GM18867 (cell line): Measurements from ENCODE around the gene CATSPERZ.

Source experiments
- ATAC-seq: cut with Tn5 transposase; IDR thresholded peaks from one replicate; pipeline ENCODE4 v1.9.1; 2021; ENCODE audit warnings: mild to moderate bottlenecking, moderate library complexity; ENCODE audit not compliant: unreplicated experiment

Gene CATSPERZ

DNA sequence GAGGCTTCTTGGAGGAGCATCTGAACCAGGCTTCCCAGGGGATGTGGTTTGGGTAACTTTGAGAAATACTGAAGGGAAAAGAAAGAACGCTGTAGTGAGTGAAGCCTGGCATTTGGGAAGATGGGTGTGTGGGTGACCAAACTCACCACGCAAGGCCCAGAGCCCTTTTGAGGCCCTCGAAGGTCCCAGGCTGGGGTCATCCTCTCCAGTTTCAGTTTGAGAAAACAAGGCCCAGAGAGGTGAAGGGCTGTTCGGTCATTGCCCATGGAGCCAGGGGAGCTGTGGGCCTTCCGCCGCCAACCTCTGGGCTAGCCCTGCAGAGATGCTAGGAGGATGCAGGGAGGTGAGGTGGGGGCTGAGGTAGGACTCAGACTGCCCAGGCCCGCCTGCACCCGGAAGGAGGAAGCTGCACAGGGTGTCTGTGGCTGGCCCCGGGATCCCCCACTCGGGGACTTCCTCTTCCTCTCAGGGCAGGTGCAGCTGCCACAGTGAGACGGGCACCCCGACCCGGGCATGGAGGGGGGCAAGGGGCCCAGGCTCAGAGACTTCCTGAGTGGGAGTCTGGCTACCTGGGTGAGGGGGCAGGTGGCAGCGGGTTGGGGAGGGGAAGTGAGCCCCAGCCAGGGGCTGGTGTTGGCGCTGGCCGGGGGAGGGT is 39.7 kb downstream of the CATSPERZ start, which contains the start of gene CCDC88B:
Gene CCDC88B (plus strand): TSS at position 451 of the 655 bp plus-strand sequence. CDS start 63 bp downstream, at position 514.
- peak; percentile 68 for ATAC-seq

DNA sequence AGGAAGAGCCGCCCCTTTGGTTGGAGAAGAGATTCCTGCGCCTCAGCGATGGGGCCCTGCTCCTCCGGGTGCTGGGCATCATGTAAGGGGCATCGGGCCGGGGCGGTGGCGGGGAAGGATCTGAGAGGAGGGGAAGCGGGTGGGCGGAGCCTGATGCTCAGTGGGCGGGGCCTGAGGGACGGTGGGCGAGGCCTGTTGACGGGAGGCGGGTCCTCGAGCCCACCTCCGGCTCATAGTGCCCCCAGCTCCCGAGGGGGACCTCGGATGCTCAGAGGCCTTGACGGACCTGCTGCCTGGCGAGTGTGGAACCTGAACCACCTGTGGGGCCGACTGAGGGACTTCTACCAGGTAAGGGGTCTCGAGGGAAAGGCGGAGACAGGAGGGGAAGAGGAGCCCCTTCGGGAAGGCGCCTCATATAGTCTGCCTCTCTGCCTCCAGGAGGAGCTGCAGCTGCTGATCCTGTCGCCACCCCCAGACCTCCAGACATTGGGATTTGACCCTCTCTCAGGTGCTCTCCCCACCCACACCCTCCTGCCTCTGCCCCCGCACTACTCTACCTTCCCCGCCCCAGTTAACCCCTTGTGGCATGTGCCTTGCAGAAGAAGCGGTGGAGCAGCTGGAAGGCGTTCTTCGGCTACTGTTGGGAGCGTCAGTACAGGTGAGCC is 40.6 kb downstream of the CATSPERZ start:
- peak; percentile 33 for ATAC-seq

DNA sequence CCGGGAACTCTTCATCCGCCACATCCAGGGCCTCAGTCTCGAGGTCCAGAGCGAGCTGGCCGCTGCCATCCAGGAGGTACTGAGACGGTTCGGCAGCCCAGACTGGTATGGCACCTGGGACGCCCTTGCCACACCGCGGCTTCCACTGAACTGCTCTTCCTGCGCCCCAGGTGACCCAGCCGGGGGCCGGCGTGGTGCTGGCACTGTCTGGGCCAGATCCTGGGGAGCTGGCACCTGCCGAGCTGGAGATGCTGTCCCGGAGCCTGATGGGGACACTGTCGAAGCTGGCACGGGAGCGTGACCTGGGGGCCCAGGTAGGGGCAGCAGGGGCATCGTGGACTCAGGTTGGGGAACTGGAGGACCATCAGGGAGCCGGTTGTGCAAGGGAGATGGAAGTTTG is 41.3 kb downstream of the CATSPERZ start:
- ATAC-seq: no peak

DNA sequence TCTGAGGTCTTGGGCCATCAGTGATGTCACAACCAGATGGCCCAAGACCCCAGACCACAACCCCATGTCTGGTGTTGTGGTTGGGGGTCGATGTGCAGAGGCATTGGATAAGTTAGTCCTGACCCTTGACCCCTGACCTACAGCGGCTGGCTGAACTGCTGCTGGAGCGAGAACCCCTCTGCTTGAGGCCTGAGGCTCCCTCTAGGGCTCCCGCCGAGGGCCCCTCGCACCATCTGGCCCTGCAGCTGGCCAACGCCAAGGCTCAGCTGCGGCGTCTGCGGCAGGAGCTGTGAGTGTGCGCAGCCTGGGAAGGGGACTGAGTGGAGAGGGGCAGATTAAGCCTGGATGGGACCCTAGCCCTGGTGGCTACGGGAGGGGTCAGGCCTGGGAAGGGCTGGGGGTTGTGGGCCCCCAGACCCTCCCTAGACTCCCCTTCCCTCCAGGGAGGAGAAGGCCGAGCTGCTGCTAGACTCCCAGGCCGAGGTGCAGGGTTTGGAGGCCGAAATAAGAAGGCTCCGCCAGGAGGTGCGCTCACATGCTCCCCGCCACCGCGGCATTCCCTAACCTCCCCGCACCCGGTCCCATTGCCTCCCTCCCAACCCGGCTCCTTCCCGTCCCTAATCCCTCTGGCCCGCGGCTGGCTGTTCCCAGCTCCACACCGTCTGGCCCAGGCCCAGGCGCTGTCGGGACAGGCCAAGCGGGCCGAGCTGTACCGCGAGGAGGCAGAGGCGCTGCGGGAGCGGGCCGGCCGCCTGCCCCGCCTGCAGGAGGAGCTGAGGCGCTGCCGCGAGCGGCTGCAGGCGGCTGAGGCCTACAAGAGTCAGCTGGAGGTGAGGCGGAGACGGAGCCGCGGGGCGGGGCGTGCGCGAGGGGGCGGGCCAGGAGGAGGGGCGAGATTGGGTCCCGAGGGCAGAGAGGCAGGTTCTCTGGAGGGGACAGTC is 42.0 kb downstream of the CATSPERZ start:
- peak; percentile 52 for ATAC-seq

DNA sequence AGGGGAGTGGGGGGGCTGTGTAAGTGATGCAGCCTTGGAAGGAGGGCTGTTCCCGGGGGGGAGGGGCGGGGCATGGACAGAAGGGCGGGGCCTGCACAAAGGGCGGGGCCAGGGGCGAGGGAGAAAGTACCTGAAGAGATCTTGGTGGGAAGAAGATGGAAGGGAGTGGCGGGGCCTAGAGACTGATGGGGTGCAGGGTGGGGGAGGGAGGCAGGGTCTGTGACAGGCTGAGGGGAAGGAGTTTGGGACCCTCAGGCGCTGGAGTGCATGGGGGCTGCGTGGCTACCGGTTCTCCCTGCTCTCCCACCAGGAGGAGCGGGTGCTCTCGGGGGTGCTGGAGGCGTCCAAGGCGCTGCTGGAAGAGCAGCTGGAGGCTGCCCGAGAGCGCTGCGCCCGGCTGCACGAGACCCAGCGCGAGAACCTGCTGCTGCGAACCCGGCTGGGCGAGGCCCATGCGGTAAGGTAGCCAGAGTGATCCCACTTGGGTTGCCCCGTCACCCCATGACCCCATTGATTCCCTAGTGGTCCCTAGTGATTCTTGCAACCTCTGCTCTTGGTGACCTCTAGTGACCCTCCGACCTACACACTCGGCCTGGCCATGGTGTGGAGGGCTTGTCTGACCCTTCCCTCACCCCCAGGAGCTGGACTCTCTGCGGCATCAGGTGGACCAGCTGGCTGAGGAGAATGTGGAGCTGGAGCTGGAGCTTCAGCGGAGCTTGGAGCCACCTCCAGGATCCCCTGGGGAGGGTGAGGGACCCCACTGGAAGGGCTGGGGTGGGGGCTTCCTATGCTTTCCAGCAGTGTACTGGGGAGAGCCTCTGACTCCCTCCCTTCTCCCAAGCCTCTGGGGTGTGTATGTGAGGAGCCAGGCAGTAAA is 42.9 kb downstream of the CATSPERZ start:
- no peak for ATAC-seq

DNA sequence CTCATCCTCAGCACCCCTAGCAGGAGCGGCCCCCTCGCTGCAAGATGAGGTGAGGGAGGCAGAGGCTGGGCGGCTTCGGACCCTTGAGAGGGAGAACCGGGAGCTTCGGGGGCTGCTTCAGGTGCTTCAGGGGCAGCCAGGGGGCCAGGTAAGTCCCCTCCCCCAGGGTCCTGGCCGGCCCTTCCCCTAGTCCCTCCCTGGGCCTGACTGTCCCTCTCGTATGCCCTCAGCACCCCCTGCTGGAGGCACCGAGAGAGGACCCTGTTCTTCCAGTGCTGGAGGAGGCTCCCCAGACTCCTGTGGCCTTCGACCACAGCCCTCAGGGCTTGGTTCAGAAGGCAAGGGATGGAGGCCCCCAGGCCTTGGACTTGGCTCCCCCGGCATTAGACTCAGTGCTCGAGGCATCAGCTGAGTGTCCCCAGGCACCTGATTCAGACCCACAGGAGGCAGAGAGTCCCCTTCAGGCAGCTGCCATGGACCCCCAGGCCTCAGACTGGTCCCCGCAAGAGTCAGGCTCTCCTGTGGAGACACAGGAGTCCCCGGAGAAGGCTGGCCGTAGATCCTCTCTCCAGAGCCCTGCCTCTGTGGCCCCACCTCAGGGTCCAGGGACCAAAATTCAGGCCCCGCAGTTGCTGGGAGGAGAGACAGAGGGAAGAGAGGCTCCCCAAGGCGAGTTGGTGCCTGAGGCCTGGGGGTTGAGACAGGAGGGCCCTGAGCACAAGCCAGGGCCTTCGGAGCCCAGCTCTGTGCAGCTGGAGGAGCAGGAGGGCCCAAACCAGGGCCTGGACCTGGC is 43.8 kb downstream of the CATSPERZ start:
- no peak for ATAC-seq

DNA sequence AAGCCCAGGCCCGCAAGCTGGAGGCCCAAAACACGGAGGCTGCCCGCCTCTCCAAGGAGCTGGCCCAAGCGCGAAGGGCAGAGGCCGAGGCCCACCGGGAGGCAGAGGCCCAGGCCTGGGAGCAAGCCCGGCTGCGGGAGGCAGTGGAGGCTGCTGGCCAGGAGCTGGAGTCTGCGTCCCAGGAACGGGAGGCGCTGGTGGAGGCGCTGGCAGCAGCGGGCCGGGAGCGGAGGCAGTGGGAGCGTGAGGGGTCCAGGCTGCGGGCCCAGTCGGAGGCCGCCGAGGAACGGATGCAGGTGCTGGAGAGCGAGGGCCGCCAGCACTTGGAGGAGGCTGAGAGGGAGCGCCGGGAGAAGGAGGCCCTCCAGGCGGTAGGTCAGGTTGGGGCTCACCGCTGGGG is 44.6 kb downstream of the CATSPERZ start:
- ATAC-seq: no peak

DNA sequence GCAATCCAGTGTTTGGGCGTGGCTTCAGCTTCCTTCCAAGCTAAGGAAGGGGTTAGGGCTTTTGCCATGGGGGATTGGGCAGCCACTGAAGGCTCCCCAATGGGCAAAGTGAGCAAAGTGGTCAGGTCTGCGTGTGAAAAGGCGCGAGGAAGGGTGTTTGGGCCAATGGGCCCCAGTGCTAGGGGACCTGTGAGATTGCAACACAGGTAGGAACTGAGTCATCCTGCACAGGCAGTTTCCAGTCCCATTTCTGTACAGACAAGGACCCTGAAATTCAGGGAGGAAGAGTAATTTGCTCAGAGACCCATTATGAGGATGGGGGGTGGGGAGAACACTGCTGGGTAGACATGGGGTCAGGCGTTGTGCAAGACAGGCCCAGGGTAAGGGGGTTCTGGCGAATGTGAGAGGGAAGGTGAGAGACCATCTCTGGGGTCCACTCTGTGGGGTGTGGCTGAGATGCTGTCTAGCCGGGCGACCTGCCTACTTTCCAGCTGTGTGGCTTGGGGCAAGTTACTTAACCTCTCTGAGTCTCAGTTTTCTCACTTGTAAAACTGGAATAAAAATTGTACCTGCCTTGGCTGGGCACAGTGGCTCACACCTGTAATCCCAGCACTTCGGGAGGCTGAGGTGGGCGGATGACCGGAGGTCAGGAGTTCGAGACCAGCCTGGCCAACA is 47.2 kb downstream of the CATSPERZ start:
- ATAC-seq: no peak

DNA sequence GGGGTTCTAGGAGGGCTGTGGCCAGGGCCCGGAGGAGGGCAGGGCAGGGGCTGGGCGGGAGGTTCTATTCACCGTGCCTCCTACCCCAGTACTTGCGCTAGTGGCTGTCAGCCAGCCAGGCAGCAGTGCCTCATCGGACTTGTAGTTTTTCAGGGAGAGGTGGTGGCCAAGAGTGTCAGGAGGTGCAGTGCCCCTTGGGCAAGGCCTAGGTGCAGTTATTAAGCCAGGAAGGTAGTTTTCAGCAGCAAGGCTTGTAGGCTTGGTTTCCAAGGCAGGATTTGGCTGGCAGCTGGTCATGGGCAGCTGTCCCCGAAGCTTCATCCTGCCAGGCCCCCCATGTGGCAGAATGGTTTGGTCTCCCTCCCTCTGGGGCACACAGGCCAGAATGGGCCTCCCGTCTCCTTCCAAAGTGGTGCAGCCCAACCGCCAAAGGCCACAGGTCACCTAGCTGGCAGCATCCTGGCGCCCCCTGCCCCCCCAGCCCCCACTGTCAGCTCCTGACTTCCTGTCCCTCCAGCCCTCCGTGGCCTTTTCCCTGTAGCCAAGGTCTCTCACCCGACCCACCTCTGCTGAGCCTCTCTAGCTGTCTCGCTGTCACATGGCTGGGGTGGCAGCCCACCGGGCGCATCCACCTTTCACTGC is 48.3 kb downstream of the CATSPERZ start:
- ATAC-seq: no peak

DNA sequence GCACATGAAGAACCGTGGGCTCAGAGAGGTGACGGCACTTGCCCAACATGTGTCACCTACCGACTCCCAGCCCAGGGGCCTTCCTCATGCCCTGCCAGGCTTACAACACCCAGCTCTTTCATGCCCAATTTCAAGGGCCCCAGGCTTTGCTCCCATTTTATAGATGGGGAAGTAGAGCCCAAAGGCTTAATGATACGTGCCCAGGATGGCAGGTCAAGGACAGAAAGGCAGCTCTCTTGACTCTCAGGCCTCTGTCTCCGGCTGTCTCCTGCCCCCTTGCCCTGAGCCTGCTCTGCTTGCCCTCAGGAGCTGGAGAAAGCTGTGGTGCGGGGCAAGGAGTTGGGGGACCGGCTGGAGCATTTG is 48.8 kb downstream of the CATSPERZ start:
- no peak for ATAC-seq

DNA sequence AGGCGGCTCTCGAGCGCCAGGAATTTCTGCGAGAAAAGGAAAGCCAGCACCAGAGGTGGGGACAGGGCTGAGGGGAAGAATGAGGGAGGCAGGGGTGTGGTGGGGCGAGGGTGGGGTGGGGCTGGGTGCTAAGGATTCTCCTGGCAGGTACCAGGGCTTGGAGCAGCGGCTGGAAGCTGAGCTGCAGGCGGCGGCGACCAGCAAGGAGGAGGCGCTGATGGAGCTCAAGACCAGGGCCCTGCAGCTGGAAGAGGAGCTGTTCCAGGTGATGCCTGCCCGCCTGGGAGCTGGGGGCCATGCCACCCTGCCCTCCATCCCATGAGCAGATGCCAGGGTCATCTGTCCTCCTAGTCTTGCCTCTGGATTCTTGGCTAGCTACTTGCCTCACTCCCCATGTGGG is 49.2 kb downstream of the CATSPERZ start:
- no peak for ATAC-seq

DNA sequence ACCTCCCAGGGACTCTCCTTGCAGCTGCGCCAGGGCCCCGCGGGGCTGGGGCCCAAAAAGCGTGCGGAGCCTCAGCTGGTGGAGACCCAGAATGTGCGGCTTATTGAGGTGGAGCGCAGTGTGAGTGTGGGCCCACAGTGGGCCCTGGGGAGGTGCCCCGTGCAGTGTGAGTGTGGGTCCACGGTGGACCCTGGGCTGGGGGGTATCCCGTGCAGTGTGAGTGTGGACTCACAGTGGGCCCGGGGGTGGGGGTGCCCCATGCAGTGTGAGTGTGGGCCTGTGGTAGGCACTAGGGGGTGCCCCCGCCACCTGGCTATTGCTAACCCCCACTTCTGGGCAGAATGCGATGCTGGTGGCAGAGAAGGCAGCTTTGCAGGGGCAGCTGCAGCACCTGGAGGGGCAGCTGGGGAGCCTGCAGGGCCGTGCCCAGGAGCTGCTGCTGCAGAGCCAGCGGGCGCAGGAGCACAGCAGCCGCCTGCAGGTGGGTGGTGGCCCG is 51.0 kb downstream of the CATSPERZ start:
- ATAC-seq: no peak

DNA sequence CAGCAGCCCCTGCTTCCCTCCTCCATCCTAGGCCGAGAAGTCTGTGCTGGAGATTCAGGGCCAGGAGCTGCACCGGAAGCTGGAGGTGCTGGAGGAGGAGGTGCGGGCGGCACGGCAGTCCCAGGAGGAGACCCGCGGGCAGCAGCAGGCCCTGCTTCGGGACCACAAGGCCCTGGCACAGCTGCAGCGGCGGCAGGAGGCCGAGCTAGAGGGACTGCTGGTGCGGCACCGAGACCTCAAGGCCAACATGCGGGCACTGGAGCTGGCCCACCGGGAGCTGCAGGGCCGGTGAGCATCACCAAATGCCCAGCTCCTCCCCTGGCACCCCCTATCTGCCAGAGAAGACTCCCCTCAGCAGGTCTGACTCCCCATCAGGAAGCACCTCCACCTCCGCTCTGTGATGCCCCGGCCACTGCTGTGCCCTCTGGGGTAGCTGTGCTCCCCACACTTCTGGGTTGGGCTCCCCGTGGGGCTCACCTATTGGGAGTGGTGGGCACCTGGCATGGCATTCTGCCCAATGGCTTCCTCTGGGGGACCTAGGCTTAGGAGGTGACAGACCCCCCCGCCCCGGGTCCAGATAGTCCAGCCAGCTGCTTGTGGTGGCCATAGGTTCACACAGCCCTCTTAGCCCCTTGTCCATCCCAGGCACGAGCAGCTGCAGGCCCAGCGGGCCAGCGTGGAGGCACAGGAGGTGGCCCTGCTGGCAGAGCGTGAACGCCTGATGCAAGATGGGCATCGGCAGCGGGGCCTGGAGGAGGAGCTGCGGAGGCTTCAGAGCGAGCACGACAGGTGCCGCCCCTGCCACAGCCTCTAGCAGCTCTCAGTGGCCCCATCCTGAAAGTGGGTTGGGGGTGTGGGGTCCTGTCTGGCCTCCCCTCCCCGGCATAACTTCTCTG is 52.2 kb downstream of the CATSPERZ start:
- no peak for ATAC-seq

DNA sequence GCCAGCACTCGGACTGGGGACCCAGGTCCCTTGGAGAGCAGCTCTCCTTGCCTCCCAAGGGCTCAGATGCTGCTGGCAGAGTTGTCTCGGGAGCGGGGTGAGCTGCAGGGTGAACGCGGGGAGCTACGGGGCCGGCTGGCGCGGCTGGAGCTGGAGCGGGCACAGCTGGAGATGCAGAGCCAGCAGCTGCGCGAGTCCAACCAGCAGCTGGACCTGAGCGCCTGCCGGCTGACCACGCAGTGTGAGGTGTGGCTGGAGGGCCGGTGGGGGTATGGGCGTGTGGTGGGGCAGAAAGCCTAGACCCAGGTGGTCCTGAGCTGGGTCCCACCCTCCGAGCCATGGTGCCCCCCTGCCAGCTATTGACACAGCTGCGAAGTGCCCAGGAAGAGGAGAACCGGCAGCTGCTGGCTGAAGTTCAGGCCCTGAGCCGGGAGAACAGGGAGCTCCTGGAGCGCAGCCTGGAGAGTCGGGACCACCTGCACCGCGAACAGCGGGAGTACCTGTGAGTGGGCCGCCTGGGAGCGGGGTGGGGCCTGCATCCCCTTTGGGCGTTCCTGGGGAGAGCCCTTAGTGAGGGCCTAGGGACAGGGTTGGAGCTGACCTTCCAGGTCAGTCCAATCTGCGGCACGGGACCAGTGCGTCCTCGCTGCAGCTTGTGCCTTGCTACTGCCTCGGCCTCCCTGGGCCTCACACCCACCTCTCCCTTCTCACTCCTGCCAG is 53.0 kb downstream of the CATSPERZ start:
- no peak for ATAC-seq

DNA sequence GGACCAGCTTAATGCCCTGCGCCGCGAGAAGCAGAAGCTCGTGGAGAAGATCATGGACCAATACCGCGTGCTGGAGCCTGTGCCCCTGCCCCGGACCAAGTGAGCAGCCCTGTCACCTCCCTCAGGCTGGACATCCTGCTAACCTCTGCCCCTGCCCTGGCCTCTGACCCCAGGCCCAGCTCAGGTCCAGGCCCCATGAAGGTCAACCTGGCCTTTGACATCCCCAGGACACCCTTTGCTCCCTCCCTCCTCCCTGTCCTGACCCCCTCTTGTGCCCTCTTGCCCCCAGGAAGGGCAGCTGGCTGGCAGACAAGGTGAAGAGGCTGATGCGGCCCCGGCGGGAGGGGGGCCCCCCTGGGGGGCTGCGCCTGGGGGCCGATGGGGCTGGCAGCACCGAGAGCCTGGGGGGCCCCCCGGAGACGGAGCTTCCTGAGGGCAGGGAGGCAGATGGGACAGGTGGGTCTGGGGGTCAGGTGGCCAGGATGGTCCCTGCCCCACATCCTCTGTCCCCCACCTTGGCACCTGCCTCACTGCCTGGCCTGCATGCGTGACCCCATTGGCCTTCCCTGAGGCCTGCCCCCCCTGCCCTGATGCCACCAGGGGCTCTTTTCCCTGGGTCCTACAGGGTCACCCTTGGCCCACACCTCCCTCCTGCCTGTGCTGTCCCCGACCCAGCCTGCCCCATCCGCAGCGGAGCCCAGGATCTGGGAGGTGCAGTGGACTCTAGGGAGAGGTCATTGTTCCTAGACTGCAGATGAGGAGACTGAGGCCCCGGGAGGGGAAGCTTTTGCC is 53.8 kb downstream of the CATSPERZ start:
- ATAC-seq: no peak
